Neutrophil (primary cell): ENCODE results near the gene SETD7.

Experiments
- H3K27ac ChIP-seq: fragments of 200-600 bp; sonication (generic); 2 replicates; pipeline ENCODE4 v1.5.1; 2016; ENCODE audit warnings: mild to moderate bottlenecking, moderate library complexity
- H3K27me3 ChIP-seq: fragments of 200-600 bp; sonication (generic); 2 replicates; pipeline ENCODE4 v1.6.0; 2016; ENCODE audit warnings: mild to moderate bottlenecking
- H3K36me3 ChIP-seq: fragments of 200-600 bp; sonication (generic); 2 replicates; pipeline ENCODE4 v1.5.1; 2017
- H3K4me1 ChIP-seq, 2 experiments: fragments of 200-600 bp in 1 of 2; sonication (generic) in 1 of 2; 1 replicate in 1 of 2; 2 replicates in 1 of 2; pipeline versions ENCODE4 v1.5.1 to v1.6.1; 2013 to 2016; ENCODE audit warnings: low read depth in 1 of 2, low read length in 1 of 2, mild to moderate bottlenecking in 1 of 2, moderate library complexity in 1 of 2; ENCODE audit not compliant: control insufficient read depth in 1 of 2, insufficient read depth in 1 of 2
- H3K4me3 ChIP-seq, 2 experiments: fragments of 200-600 bp in 1 of 2; sonication (generic) in 1 of 2; 1 replicate in 1 of 2; 2 replicates in 1 of 2; pipeline ENCODE4 v1.5.1; 2013 to 2016; ENCODE audit warnings: low read depth in 1 of 2, low read length in 1 of 2, mild to moderate bottlenecking in 1 of 2, moderate library complexity in 1 of 2
- H3K9me3 ChIP-seq: fragments of 200-600 bp; sonication (generic); 2 replicates; pipeline ENCODE4 v1.5.1; 2016
- CTCF ChIP-seq: fragments of 200-600 bp; sonication (generic); IDR thresholded peaks from 2 replicates; pipeline ENCODE4 v1.5.1; 2016; ENCODE audit warnings: antibody characterized with exemption

Gene SETD7

DNA sequence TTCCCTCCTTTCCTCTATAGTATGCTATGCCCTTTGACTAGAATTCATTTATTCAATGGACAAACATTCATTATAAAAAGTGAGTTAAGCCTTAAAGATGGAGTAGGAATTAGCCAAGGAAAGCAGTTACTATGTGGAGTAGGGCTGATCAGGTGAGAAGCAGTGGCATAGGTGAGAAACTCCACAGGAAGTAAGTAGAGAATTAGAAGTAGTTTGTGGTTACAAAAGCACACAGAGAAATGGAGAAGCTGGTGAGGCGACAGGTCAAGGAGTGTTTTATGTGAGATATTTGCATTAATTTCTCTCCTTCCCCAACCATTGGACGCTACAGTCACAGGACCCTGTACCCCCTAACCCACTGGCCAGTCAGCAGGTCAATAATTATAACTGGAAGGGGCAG is 30.6 kb downstream of the SETD7 start:
- Histone ChIP-seq H3K36me3 (no peaks in the 10 kb centered on the region), H3K4me1 (peaks cover 10 to 14% of the 10 kb centered on the region in 2 experiments), H3K9me3 (no peaks in the 10 kb centered on the region), H3K4me3 (no peak overlapping the region), H3K27ac (peak overlapping the region; percentile 51), H3K27me3 (no peaks in the 10 kb centered on the region)
- TF ChIP-seq CTCF, result no peak

- no peaks in the 10 kb centered on the region for H3K36me3 ChIP-seq
- TF ChIP-seq CTCF, result no peak
- H3K27ac ChIP-seq, result no peak overlapping the region
- no peaks in the 10 kb centered on the region for H3K9me3 ChIP-seq
- no peaks in the 10 kb centered on the region for H3K27me3 ChIP-seq
- no peak overlapping the region for H3K4me3 ChIP-seq
- peaks cover 10 to 14% of the 10 kb centered on the region in 2 experiments for H3K4me1 ChIP-seq
Observed at GRCh38 chr4:139524062-139524631, 31.9 kb downstream of the SETD7 start.

DNA sequence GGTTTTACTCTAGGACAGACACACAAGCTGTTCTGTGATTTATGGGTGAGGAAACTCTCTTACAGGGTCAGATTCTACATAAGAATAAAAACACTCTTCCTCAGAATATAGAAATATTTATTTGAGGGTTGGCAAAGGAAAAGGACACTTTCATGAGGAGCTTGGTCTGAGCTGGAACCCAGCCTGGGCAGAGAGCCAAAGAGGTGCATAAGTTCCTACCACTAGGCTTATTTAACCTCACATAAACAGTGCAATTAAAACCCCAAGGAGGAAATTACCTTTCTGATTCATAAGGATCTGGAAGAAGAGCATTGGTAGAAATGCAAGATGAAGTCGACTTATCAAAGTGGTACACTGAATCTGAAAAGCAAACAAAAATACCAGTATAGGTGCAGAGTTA is 32.9 kb downstream of the SETD7 start:
- no peaks in the 10 kb centered on the region for H3K9me3 ChIP-seq
- H3K27ac ChIP-seq, result no peak overlapping the region
- H3K27me3 ChIP-seq, result no peaks in the 10 kb centered on the region
- no peaks in the 10 kb centered on the region for H3K36me3 ChIP-seq
- TF ChIP-seq CTCF, result no peak
- no peak overlapping the region for H3K4me3 ChIP-seq
- peaks cover 4 to 8% of the 10 kb centered on the region in 2 experiments for H3K4me1 ChIP-seq

- no peaks in the 10 kb centered on the region for H3K36me3 ChIP-seq
- peaks cover 4 to 8% of the 10 kb centered on the region in 2 experiments for H3K4me1 ChIP-seq
- H3K9me3 ChIP-seq, result no peaks in the 10 kb centered on the region
- no peaks in the 10 kb centered on the region for H3K27me3 ChIP-seq
- TF ChIP-seq CTCF, result no peak
- no peak overlapping the region for H3K27ac ChIP-seq
- no peak overlapping the region for H3K4me3 ChIP-seq
Observed at GRCh38 chr4:139522457-139522856, 33.6 kb downstream of the SETD7 start.

DNA sequence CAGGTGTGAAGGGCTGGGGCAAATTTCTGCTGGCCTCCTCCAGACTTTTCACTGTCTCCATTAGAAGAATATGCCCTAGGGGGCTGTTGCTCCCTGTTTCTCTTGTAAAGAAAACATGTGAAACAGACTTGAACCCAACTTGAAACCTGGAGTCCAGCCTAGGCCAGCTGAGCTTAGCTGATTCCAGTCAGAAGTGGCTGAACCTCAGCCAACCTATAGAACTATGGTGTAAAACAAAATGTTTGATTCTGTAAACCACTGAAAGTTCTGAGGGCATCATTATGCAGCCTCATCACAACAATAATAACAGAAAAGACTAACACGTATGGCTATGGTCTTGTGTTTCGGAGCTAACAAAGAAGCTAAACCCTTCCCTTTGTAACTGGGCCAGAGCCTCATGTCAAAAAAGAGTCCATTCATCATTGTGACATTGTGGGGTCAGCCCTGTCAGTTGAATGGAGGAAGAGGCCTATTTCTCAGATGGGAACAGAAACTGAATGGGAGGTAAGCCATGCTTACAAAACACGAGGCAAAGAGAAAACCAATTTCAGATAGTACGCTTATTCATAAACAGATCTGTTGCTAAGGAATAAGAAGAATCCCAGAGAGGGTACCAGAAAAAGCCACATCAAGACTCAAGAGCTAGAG is 34.1 kb downstream of the SETD7 start:
- Histone ChIP-seq H3K36me3 (no peaks in the 10 kb centered on the region), H3K4me1 (peaks cover 4 to 8% of the 10 kb centered on the region in 2 experiments), H3K27me3 (no peaks in the 10 kb centered on the region), H3K27ac (no peak overlapping the region), H3K9me3 (no peaks in the 10 kb centered on the region), H3K4me3 (no peak overlapping the region)
- TF ChIP-seq CTCF, result no peak
